GM21390 (cell line): ENCODE results near the gene C3orf20.

ENCODE experiments used
- ATAC-seq: cut with Tn5 transposase; IDR thresholded peaks from one replicate; pipeline ENCODE4 v1.9.1; 2021; ENCODE audit not compliant: unreplicated experiment

The C3orf20 gene

DNA sequence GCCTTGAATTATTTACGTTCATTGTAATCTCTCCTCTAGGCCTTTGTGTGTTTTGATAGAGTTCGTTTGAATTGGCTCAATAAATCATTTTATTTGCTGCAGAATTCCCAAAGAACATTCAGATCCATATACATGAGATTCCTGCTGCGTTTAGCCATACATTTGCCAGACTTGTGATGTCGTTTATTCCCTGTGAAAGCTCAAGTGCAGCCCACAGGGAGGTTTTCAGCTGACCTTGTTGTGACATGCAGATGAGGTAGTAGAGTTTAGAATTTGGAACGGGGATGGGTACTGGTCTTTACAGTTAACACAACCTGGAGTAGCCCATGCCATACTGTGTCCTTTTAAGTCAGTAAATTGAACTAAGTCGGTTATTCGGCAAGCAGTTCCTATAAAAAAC lies at the start of gene C3orf20:
Gene C3orf20, plus strand, starts transcription at position 301 of the 400 bp plus-strand sequence. CDS start 7,573 bp downstream, outside the sequence.
- ATAC-seq = no peak

DNA sequence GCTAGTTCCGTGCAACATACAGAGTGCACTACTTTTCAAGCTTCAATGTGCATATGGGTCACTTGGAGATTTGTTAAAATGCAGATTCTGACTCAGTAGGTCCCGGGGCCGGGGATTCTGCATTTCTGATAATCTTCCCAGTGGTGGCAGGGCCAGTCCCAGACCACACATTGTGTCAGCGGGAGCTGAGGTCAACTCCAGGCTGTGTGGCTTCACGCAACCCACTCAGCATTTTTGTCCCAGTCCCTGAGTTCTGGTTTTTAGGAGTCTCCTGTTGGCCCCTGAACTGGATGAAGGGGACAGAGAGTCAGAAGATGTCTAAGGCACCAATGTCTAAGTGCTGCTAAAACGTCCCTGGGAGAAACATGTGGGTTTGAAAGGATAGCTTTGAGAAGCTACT lies 49.5 kb upstream of the C3orf20 start:
- ATAC-seq = no peak

DNA sequence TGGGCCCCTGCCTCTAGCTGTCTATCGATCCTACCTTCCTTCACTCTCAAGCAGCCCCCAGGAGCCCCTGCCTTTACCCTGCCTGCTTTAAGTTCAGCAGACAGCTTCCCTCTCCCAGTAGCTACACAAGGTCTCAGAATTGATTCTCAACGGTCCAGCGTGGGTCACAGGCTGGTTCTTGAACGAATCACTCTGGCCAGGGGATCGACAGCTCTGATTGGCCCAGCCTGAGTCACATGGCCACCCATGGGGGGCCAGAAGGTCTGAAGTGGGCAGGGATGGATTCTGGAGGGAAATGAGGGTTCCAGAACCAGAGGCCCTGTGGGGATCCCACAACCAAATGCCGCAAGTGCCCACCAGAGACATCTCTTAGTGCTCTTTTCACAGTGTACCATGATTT lies 47.1 kb upstream of the C3orf20 start:
- ATAC-seq = no peak

DNA sequence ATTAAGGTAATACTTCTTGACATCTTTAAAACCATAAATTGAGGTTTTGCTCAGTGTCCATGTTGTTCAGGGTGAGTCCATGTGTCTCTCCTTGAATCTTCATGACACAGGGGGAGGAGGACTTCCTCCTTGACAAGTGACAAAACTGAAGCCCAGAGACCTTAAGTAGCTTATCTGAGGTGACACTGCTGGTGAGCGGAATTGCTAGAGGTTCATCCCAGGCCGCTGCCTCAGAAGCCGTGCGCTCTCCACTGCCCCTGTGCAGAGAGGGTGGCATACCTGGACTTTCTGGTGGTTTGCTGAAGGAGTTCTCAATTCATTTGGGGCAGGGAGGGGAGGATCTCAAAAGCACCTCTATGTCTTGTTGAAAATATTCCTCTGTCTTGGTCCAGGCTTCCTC lies 46.5 kb upstream of the C3orf20 start:
- ATAC-seq = no peak

DNA sequence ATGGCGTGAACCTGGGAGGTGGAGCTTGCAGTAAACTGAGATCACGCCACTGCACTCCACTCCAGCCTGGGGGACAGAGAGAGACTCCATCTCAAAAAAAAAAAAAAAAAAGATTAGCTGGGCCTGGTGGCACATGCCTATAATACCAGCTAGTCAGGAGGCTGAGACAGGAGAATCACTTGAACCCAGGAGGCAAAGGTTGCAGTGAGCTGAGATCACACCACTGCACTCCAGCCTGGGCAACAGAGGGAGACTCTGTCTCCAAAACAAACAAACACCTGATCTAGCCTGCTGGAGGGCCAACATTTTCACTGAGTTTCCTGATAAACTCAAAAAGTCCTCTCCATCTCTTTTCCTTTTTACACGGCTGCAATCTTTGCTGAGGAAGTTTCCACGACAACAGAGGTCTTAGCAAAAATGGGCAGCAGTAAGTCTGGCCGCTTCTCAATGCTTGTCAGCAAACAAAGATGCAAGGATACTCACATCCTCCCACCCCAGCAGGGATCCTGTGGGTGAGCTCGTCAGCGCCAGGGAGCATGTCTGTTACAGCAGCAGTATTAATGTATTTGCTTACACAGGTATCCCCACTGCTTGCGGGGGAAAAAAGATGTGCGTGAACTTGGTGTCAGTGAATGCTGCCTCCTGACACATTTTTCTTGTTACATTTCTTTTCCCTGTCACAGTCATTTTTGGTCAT lies 44.4 kb upstream of the C3orf20 start:
- ATAC-seq = no peak

DNA sequence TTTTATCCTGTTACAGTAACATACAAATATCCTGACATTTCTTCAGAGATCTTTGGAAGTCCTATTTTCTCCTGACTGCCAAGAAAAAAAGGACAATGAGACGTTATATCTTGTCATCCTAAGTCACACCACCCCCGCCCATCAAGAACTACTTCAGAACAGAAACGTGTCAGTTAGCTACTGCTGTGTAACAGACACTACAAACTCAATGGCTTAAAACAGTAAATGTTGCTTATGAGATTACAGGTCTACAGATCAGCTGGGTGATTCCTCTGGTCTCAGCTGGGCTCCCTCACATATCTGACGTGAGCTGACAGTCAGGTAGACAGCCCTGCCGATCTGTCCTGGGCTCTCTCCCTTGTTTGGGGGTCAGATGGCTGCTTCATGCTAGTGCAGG lies 43.8 kb upstream of the C3orf20 start:
- no peak for ATAC-seq

DNA sequence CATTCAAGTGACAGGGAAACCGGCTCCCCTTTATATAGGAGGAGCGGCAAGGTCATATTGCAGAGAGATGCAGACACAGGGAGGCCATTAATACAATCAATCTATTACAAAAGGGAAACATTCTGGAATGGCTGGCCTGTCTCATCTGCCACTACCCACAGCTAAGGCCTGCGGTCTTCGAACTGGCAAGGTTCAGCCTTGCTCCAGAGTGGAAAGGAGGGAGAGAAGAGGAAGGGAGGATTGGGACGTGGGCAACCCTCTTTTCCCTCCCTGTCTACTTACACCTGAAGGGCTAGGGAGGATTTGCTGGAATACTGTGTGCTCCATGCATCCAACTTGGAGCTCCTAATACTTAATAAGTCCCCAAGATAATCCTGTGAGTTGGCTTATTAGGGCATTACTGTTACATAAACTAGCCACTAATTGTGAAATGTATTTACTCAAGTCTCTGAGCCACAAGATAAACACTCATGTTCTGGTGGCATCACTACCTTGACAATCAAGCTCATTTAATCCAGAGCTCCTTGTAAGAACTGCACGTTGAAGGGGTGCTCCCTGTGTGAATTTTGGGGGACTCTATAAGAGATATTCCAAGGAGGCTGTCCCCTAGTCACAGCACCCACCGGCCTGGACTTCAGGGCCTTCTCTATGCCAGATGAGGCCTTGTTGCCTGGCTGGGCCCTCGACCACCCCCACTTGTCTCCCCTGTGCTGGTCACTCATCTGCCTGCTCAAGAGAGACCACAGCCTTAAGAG lies 43.1 kb upstream of the C3orf20 start:
- no peak for ATAC-seq

DNA sequence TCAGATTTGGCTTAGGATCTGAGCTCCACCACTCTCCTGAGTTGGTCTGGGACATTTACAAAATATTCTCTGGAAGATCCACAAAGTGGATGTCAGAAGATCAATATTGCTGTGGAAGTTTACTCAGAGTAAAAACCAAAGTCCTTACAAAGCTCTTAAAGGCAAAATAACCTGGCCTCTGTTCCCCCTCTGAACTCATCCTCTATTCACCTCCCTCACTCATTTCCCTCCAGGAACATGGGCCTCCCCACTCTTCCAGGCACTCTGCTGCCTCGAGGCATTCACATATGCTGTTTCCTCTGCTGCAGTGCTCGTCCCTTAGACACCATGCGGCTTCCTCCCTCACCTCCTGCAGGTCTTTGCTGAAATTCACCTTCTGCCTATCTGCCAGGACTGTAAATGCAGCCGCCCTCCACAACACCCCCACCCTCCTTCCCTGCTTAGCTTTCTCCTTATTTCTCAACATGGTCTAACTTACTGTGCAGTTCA lies 42.5 kb upstream of the C3orf20 start:
- ATAC-seq = no peak

DNA sequence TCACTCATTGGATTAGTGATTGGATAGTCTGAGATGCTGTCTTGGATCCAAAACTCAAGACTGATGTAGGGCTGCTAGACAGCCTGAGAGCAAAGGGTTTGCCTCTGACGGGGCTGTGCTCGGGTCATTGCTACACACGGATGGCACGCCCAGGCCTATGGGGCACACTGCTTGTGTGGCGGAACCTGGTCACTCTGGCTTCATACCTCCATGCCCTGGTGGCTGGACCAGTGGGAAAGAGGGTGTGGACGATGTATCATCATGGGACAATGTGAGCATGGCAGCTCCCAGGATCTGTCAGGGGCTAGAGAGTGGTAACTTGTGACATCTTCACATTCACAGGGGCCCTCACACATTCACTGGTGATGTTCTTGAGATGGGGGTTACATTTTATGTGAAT lies 41.5 kb upstream of the C3orf20 start:
- ATAC-seq = no peak

DNA sequence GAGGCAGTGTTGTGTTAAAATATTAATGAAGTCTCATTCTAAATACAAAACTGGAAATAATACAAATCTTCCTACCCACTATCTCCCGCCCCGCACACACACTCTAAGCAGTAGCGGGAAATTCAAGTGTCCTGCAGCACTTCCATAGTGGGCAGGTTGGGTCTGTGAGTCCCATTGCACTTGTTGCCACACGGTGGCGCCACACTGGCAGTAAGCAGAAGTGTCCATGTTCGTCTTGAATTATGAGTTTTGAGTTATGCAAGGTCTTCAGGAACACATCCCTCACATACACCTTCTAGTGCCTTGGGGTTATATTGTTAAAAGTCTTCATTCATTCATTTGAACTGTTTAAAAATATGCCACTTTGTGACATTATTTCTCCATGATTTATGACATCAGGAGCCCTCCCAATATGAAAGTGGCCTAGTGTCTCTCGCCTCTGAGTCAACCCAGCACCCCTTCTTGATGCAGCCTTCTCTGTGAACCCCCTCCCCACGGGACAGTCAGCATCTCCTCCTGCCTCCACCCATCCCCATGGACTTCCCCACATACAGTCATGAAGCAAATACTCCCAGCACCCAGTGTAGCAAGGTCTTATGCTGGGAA lies 41.0 kb upstream of the C3orf20 start:
- peak; percentile 55 for ATAC-seq

DNA sequence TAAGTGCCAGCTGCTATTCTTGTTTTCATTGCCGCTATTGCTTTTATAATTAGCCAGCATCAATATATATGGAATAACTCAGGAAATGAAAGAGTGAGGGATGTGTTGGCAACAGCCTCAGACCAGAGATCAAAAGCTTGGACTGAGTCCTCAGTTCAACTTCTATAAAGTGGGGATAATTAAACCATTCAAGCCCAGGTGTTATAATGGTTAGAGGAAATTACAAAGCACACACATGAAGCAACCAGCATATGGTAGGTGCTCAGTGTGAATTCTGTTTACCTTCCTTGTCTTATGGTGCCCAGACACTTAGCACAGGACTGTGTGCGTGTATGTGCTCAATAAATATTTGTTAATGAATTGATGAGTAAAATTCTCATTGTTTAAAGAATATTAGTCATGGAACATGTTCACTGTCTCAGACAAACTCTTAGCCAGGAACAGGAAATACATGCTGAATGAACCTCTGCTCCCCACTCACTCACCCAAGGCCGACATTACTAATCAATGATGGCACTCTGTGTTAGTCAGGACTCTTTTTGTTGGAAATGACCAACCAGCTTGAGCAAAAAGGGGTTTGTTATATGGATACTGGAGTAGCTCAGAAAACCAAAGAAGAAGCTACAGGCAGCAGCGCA lies 40.1 kb upstream of the C3orf20 start:
- ATAC-seq = no peak

DNA sequence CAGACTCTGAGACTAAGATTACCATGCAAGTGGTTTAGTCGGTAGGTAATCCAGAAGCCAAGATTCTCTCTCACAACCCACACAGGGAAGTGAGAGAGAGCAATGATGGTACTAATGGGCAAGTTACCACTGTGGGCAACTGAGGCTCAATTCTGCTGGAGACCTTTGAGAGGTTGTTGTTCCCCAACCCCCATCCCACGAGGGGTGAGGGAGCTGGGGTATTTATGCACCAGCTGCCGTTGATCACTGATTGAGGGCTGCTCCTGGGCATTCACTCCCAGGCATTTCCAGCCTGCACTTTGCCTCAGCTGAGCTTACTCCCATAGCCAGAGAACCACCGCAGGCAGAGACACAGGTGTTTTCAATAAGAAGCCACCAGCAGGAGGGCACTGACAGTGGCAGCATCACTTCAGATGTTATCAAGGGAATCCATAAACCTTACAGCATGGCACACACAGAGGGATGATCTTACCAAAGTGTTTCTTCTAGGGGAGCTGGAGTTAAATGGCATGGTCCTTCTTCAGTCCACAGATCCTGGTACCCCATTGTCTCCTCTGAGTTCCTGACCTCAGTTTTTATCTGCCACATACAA lies 38.3 kb upstream of the C3orf20 start:
- no peak for ATAC-seq

DNA sequence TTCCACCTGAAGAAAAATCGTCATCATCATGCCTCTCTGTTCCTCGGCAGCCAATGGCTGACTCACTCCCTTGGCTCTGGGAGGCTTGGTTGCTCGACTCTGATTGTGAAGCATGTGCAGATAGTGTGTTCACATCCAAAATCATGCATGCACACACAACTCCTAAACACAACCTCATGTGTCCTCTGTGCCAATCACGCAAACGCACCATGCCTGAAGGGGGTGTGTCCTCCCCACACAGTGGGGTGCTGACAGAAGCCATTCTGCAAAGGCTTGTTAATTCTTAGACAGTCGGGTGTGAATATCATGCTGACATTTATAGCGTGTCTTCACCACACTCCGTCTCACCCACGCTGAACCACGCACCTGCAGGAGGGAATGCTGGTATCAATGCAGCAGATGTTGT lies 34.8 kb upstream of the C3orf20 start:
- ATAC-seq = no peak

DNA sequence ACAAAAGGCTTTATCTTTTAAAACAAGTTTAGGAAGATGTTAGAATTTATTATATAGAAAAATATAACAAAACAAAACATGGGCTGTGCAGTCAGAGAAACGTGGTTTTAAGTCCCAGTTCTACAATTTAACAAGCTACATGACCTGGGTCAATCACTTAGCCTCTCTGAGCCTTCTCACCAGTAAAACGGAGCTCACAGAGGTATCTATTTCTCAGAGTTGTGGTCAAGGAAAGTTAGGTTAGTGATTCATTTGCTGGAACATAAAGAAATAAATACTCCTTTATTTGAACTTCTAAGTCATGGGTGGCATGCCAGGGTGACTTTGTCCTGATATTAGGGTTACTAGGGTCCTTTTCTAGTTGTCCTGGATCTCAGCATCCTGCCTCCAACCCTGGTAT lies 34.2 kb upstream of the C3orf20 start:
- no peak for ATAC-seq

DNA sequence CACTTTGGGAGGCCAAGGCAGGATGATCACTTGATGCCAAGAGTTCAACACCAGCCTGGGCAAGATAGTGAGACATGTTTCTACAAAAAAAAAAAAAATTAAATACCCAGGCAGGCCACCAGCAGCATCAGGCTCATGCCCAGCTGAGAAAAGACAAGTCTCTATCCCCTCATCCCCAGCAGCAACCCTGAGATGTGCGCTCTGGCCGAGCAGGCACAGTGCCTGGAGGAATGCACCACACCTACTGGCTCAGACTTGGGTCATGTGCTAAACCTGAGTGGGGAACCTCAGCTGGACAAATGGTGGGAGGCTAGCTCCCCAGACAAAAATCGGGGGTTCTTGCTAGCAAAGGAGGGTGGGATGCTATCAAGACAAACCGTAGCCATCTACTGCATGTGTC lies 33.6 kb upstream of the C3orf20 start:
- ATAC-seq = no peak

DNA sequence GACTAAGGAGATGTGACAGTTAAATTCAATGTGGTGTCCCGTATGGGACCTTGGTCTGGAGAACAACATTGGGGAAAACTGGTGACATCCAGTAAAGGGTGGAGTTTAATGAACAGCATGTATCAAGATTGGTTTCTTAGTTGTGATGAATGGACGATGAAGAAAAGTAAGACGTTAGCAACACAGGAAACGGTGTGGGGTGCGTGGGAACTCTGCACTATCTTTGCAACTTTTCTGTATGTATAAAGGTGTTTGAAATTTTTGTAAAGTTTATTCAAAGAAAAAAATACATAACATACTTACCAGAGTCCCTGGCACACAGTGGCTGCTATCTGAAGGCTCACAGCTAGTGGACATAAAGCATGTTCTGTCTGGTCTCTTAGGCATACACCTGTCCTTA lies 29.5 kb upstream of the C3orf20 start:
- no peak for ATAC-seq

DNA sequence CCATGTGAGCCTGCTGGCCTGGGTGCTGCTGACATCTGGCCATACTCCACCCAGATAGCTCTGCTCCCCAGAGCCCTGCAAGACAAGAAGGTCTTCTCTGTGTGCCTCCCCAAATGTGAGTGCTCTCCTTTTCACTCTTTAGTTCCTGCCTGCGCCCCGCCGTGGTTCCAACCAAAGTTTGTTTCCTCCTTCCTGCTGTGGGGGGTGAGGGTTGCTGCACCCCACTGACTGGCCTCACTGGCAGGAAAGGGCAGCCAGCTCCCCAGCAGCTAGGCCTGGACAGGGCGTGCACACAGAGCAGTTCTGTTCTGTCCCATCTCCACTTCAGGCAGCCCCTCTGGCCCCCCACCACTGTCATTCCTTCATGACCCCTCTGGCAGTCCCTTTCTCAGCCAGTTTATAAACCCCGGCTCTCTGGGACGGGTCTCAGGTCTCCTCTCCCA lies 28.8 kb upstream of the C3orf20 start:
- ATAC-seq = no peak

DNA sequence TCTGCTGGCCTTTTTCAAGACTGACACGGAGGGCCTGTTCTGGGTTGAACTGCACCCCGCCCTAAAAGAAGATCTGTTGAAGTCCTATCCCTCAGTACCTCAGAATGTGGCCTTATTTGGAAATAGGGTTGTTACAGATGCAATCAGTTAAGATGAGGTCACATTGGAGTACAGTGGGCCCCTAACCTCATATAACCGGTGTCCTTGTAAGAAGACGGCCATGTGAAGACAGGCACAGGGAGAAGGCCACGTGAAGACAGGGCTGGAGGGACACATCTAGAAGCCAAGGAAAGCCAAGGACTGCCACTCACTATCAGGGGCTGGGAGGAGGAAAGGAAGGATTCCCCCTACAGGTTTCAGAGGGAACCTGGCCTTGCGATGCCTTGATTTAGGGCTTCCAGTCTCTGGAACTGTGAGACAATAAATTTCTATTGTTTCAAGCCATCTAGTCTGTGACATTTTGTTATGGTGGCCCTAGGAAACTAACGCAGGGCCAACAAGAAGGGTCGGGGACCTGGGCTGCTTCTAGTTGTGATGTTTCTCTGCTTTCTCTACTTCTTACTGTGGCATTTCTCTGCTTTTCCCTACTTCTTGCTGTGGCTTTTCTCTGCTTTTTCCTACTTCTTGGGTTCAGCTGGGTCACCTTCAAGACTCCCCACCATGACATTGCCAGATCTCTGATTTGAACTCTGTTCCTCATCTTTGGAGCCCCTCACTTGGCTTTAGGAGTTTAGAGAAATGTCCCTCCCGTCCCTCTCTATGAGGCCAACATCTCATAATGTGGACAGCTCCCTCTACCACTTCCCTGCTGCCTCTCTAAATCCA lies 28.1 kb upstream of the C3orf20 start:
- ATAC-seq = no peak

DNA sequence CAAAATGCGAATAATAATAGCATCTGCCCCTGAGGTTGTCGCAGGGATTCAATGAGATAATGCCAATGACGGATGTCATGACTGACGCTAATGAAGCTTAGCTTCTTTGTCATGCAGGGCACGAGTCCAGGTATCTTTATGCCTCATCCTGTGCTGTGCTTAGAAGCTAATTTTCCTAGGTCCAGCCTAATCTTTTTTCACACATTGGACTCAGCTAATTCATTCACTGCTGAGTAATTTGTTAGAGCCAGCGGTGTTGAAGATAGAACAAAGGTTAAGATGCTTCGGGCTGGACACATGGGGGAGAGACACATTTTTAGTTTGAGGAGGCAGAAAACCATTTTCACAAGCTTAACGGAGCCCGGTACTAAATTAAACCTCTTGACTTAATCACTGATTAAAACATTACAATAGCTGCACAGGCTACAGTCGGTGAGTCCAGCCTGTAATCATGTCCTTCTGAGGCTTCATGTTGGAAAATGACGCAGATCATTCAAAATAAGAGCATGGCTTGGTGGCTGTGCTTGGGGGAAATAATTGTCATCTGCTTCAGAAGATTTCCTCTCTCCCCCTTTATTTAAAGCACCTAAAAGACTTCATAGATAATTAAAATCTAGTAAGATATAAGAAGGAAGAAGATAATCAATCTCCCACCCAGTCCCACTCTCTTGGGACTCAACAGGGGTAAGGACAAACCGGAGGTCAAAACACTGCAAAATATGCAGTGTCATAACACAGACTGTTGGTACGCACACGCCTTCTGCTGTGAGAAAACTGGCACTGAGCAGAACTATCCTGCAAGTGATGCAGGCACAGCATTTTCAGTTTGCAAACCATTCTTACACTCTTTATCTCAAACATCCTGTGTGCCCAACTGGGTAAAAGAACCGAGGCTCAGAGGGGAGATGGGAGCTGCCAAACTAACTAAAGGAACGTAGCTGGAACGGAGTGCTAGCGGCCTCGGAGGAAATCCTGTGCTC lies 26.7 kb upstream of the C3orf20 start:
- no peak for ATAC-seq
